ENCODE measurements around the gene EIF1AD. TPM values are rescaled to one million over a fixed set of nuclear protein-coding genes. Genes with fewer than 3 reads are reported as not detected.
"Not testable (repeated sequence)": the region's sequence is repeated elsewhere in the genome, so short reads cannot be mapped to it uniquely, and the experiment has no call there.

Gene EIF1AD
- 46.0 and 46.9 TPM in 2 replicates for total RNA-seq (2014; rRNA removed; shearing (Covaris generic))

GRCh38 chr11:66001942-66002647 lies at the start of gene EIF1AD, which contains the start of gene BANF1:
Gene EIF1AD, minus strand, starts transcription at chr11:66002157. Its CDS starts 1,768 bp downstream, at chr11:66000389.
Gene BANF1, plus strand, starts transcription at chr11:66002503. Its CDS starts 748 bp downstream, at chr11:66003251.
- DNase-seq (ENCODE audit: low read depth), result peak; percentile 98

- no peak for DNase-seq (ENCODE audit: low read depth)
These were observed 49.4 kb upstream of the EIF1AD start for GRCh38 chr11:66051371-66051765.

- DNase-seq (ENCODE audit: low read depth), result peak; percentile 23
These were observed 48.7 kb upstream of the EIF1AD start for GRCh38 chr11:66050581-66051231.

- no peak for DNase-seq (ENCODE audit: low read depth)
These were observed 46.8 kb upstream of the EIF1AD start, which contains the start of gene GAL3ST3 for GRCh38 chr11:66048547-66049323. Gene GAL3ST3, minus strand, starts transcription at chr11:66049161. Its CDS starts 3,746 bp downstream, at chr11:66045415.

- DNase-seq (ENCODE audit: low read depth), result peak; percentile 50
These were observed 45.8 kb upstream of the EIF1AD start for GRCh38 chr11:66047541-66048365.

GRCh38 chr11:66046901-66047300 lies 44.9 kb upstream of the EIF1AD start:
- DNase-seq (ENCODE audit: low read depth), result no peak

- peak; percentile 59 for DNase-seq (ENCODE audit: low read depth)
These were observed 43.3 kb upstream of the EIF1AD start for GRCh38 chr11:66045177-66045639.

GRCh38 chr11:66044757-66045156 lies 42.8 kb upstream of the EIF1AD start:
- DNase-seq (ENCODE audit: low read depth), result no peak

- DNase-seq (ENCODE audit: low read depth), result no peak
These were observed 41.3 kb upstream of the EIF1AD start for GRCh38 chr11:66042996-66043906.

- no peak for DNase-seq (ENCODE audit: low read depth)
These were observed 40.5 kb upstream of the EIF1AD start for GRCh38 chr11:66042227-66042995.

- DNase-seq (ENCODE audit: low read depth), result no peak
These were observed 37.8 kb upstream of the EIF1AD start for GRCh38 chr11:66039765-66040164.

GRCh38 chr11:66037327-66037726 lies 35.4 kb upstream of the EIF1AD start:
- DNase-seq (ENCODE audit: low read depth), result no peak

GRCh38 chr11:66036334-66036710 lies 34.4 kb upstream of the EIF1AD start:
- no peak for DNase-seq (ENCODE audit: low read depth)

- DNase-seq (ENCODE audit: low read depth), result no peak
These were observed 33.8 kb upstream of the EIF1AD start for GRCh38 chr11:66035653-66036333.

GRCh38 chr11:66032957-66033735 lies 31.2 kb upstream of the EIF1AD start:
- DNase-seq (ENCODE audit: low read depth), result no peak

- DNase-seq (ENCODE audit: low read depth), result no peak
These were observed 24.1 kb upstream of the EIF1AD start, which contains the start of gene CATSPER1 for GRCh38 chr11:66026017-66026529. Gene CATSPER1, minus strand, starts transcription at chr11:66026479. Its CDS starts 100 bp downstream, at chr11:66026379.

- not testable (repeated sequence) for DNase-seq (ENCODE audit: low read depth)
These were observed 21.2 kb upstream of the EIF1AD start for GRCh38 chr11:66023186-66023440.

All from M059J (cell line).